Measurements from ENCODE around the gene KCNMA1. TPM values are rescaled to one million over a fixed set of nuclear protein-coding genes. Genes with fewer than 3 reads are reported as not detected.
"Not testable (repeated sequence)": the region's sequence is repeated elsewhere in the genome, so short reads cannot be mapped to it uniquely, and the experiment has no call there.

Gene KCNMA1
- total RNA-seq, 1 donor from 2014 or later, result not detected

GRCh38 chr10:77605466-77605865 lies 32.1 kb downstream of the KCNMA1 start:
- DNase-seq (ENCODE audit: low read depth in 2 of 2), result peak in 1 of 2 donors; percentile 24

GRCh38 chr10:77604941-77605351 lies 32.7 kb downstream of the KCNMA1 start:
- no peak for DNase-seq (ENCODE audit: low read depth in 2 of 2)

- no peak for DNase-seq (ENCODE audit: low read depth in 2 of 2)
Measured at GRCh38 chr10:77604063-77604462, 33.5 kb downstream of the KCNMA1 start.

GRCh38 chr10:77603534-77603927 lies 34.1 kb downstream of the KCNMA1 start:
- peak; percentile 8 to 77 for DNase-seq (ENCODE audit: low read depth in 2 of 2)

- DNase-seq (ENCODE audit: low read depth in 2 of 2), result no peak
Measured at GRCh38 chr10:77602913-77603533, 34.6 kb downstream of the KCNMA1 start.

- no peak for DNase-seq (ENCODE audit: low read depth in 2 of 2)
Measured at GRCh38 chr10:77602231-77602912, 35.2 kb downstream of the KCNMA1 start.

- DNase-seq (ENCODE audit: low read depth in 2 of 2), result peak in 1 of 2 donors; percentile 68
Measured at GRCh38 chr10:77601488-77601887, 36.1 kb downstream of the KCNMA1 start.

GRCh38 chr10:77600640-77601039 lies 37.0 kb downstream of the KCNMA1 start:
- DNase-seq (ENCODE audit: low read depth in 2 of 2), result no peak

GRCh38 chr10:77599651-77600050 lies 38.0 kb downstream of the KCNMA1 start:
- no peak for DNase-seq (ENCODE audit: low read depth in 2 of 2)

- no peak for DNase-seq (ENCODE audit: low read depth in 2 of 2)
Measured at GRCh38 chr10:77598606-77599005, 39.0 kb downstream of the KCNMA1 start.

GRCh38 chr10:77597560-77597959 lies 40.0 kb downstream of the KCNMA1 start:
- no peak for DNase-seq (ENCODE audit: low read depth in 2 of 2)

- no peak for DNase-seq (ENCODE audit: low read depth in 2 of 2)
Measured at GRCh38 chr10:77594471-77594783, 43.2 kb downstream of the KCNMA1 start.

- no peak for DNase-seq (ENCODE audit: low read depth in 2 of 2)
Measured at GRCh38 chr10:77593771-77594470, 43.7 kb downstream of the KCNMA1 start.

- peak in 1 of 2 donors; percentile 93 for DNase-seq (ENCODE audit: low read depth in 2 of 2)
Measured at GRCh38 chr10:77592946-77593636, 44.5 kb downstream of the KCNMA1 start.

GRCh38 chr10:77592510-77592909 lies 45.1 kb downstream of the KCNMA1 start:
- DNase-seq (ENCODE audit: low read depth in 2 of 2), result no peak

- DNase-seq (ENCODE audit: low read depth in 2 of 2), result no peak
Measured at GRCh38 chr10:77591238-77591880, 46.2 kb downstream of the KCNMA1 start.

- no peak for DNase-seq (ENCODE audit: low read depth in 2 of 2)
Measured at GRCh38 chr10:77590344-77591237, 47.0 kb downstream of the KCNMA1 start.

- DNase-seq (ENCODE audit: low read depth in 2 of 2), result not testable (repeated sequence)
Measured at GRCh38 chr10:77589703-77590102, 47.9 kb downstream of the KCNMA1 start.

GRCh38 chr10:77588886-77589285 lies 48.7 kb downstream of the KCNMA1 start:
- DNase-seq (ENCODE audit: low read depth in 2 of 2), result no peak

- no peak for DNase-seq (ENCODE audit: low read depth in 2 of 2)
Measured at GRCh38 chr10:77587416-77587790, 50.2 kb downstream of the KCNMA1 start.

Data from lung microvascular endothelial cell (primary cell).